ENCODE results near the gene HPN. TPM values are rescaled to one million over a fixed set of nuclear protein-coding genes. Genes with fewer than 3 reads are reported as not detected.
"Not testable (repeated sequence)": the region's sequence is repeated elsewhere in the genome, so short reads cannot be mapped to it uniquely, and the experiment has no call there.

The HPN gene
- total and polyA plus RNA-seq, 2 experiments from 2014 or later, result 14.0 to 17.4 TPM

GRCh38 chr19:35101949-35102348 lies 60.4 kb downstream of the HPN start:
- not testable (repeated sequence) for DNase-seq (ENCODE audit: low spot score); H3K4me3 ChIP-seq; H3K4me3 Mint-ChIP-seq; H3K4me1 Mint-ChIP-seq; H3K79me2 ChIP-seq (replicated peaks; ENCODE audit: insufficient read depth); H3K9me3 Mint-ChIP-seq; H3F3A ChIP-seq (replicated peaks; ENCODE audit: low read depth); H3K4me2 ChIP-seq; H3K36me3 ChIP-seq (ENCODE audit: insufficient read depth); H4K20me1 ChIP-seq (replicated peaks; ENCODE audit: insufficient read depth); ATAC-seq; H3K9me2 ChIP-seq (ENCODE audit: insufficient read depth); H3K36me3 Mint-ChIP-seq (ENCODE audit: low read depth); H2AFZ ChIP-seq; H3K27me3 ChIP-seq (ENCODE audit: insufficient read depth); H3K4me1 ChIP-seq (ENCODE audit: insufficient read depth); H3K27ac Mint-ChIP-seq; H3K27ac ChIP-seq (ENCODE audit: low read depth)
- peaks cover 12% of the 10 kb centered on the region for H3K27me3 Mint-ChIP-seq (ENCODE audit: insufficient read depth, low read depth, poor library complexity)

GRCh38 chr19:35103614-35104013 lies 62.1 kb downstream of the HPN start:
- H3K4me2 ChIP-seq; H3K4me1 Mint-ChIP-seq; H3K79me2 ChIP-seq (replicated peaks; ENCODE audit: insufficient read depth); H4K20me1 ChIP-seq (replicated peaks; ENCODE audit: insufficient read depth); H3K4me1 ChIP-seq (ENCODE audit: insufficient read depth); H3K27me3 ChIP-seq (ENCODE audit: insufficient read depth); H3K9me3 Mint-ChIP-seq; ATAC-seq; H2AFZ ChIP-seq; DNase-seq (ENCODE audit: low spot score); H3F3A ChIP-seq (replicated peaks; ENCODE audit: low read depth); H3K27ac ChIP-seq (ENCODE audit: low read depth); H3K4me3 Mint-ChIP-seq; H3K9me2 ChIP-seq (ENCODE audit: insufficient read depth); H3K4me3 ChIP-seq; H3K27ac Mint-ChIP-seq; H3K36me3 ChIP-seq (ENCODE audit: insufficient read depth): not testable (repeated sequence)
- Mint-ChIP-seq H3K36me3 (ENCODE audit: low read depth) (peaks cover 11% of the 10 kb centered on the region; the same call in 1 of the 3 replicates), H3K27me3 (ENCODE audit: insufficient read depth, low read depth, poor library complexity) (peaks cover 16% of the 10 kb centered on the region)

GRCh38 chr19:35104361-35104760 lies 62.8 kb downstream of the HPN start:
- no peak overlapping the region for H3K27ac Mint-ChIP-seq
- H3K4me3 ChIP-seq, result no peak overlapping the region
- ATAC-seq, result no peak
- DNase-seq (ENCODE audit: low spot score), result no peak
- H3K36me3 ChIP-seq (ENCODE audit: insufficient read depth), result no peaks in the 10 kb centered on the region
- H3K4me2 ChIP-seq, result no peak overlapping the region
- H3K4me1 ChIP-seq (ENCODE audit: insufficient read depth), result no peaks in the 10 kb centered on the region
- H3K9me3 Mint-ChIP-seq, result no peaks in the 10 kb centered on the region; the same call in 1 of the 3 replicates
- no peak overlapping the region for H2AFZ ChIP-seq
- H3K27me3 Mint-ChIP-seq (ENCODE audit: insufficient read depth, low read depth, poor library complexity), result peaks cover 17% of the 10 kb centered on the region
- no peaks in the 10 kb centered on the region for H3F3A ChIP-seq (replicated peaks; ENCODE audit: low read depth)
- peaks cover 11% of the 10 kb centered on the region; the same call in 1 of the 3 replicates for H3K36me3 Mint-ChIP-seq (ENCODE audit: low read depth)
- H3K4me3 Mint-ChIP-seq, result no peak overlapping the region
- H3K9me2 ChIP-seq (ENCODE audit: insufficient read depth), result no peaks in the 10 kb centered on the region
- H3K27me3 ChIP-seq (ENCODE audit: insufficient read depth), result no peaks in the 10 kb centered on the region
- peaks cover 3% of the 10 kb centered on the region; the same call in 1 of the 3 replicates for H3K4me1 Mint-ChIP-seq
- H3K27ac ChIP-seq (ENCODE audit: low read depth), result no peak overlapping the region
- no peaks in the 10 kb centered on the region for H3K79me2 ChIP-seq (replicated peaks; ENCODE audit: insufficient read depth)
- H4K20me1 ChIP-seq (replicated peaks; ENCODE audit: insufficient read depth), result no peaks in the 10 kb centered on the region
- TF ChIP-seq POLR2AphosphoS5 (IDR thresholded peaks at IDR 0.05; ENCODE audit: low read depth) (no peak), NANOG (IDR thresholded peaks at IDR 0.05; ENCODE audit: borderline replicate concordance) (no peak), ZNF331 (CRISPR knock-in tag; IDR thresholded peaks at IDR 0.05; ENCODE audit: low read depth) (no peak), CREB1 (CRISPR knock-in tag; IDR thresholded peaks at IDR 0.05; ENCODE audit: low read depth) (no peak), ZNF114 (CRISPR knock-in tag; IDR thresholded peaks at IDR 0.05) (no peak), ZNF462 (CRISPR knock-in tag; IDR thresholded peaks at IDR 0.05) (no peak), ETS1 (IDR thresholded peaks at IDR 0.05) (no peak), STAT1 (IDR thresholded peaks at IDR 0.05; ENCODE audit: unreplicated experiment) (no peak), CTCF (conservative IDR thresholded peaks at IDR 0.05; ENCODE audit: low read depth in 2 of 2) (no peak)

Data from GM23338 (cell line).